Transverse colon (tissue), 4 donors: Measurements from ENCODE around the gene ARHGEF38.

ENCODE experiments used
- EP300 ChIP-seq: sonication (generic); formaldehyde crosslinking; IDR thresholded peaks from one replicate; pipeline ENCODE4 v1.6.1; 2017; ENCODE audit warnings: antibody characterized with exemption, low read depth
- POLR2A ChIP-seq: fragments of 450-650 bp; IDR thresholded peaks from one replicate; pipeline ENCODE4 v1.6.1; 2016; ENCODE audit warnings: antibody characterized with exemption, mild to moderate bottlenecking, moderate library complexity
- POLR2AphosphoS5 ChIP-seq, 3 donors: sonication (generic); formaldehyde crosslinking; IDR thresholded peaks; one replicate each; pipeline ENCODE4 v1.6.1; 2016; ENCODE audit warnings: antibody characterized with exemption in 3 of 3
- TF ChIP-seq, protein P1 (sequence below), 5 experiments: fragments of 200-600 bp in 3 of 5; fragments of 450-650 bp in 2 of 5; sonication (generic) in 3 of 5; IDR thresholded peaks; 1 replicate in 2 of 5; 2 replicates in 3 of 5; pipeline ENCODE4 v1.5.1; 2016 to 2017; ENCODE audit warnings: antibody characterized with exemption in 5 of 5, inconsistent platforms in 3 of 5, mild to moderate bottlenecking in 2 of 5, moderate library complexity in 1 of 5

DNA sequence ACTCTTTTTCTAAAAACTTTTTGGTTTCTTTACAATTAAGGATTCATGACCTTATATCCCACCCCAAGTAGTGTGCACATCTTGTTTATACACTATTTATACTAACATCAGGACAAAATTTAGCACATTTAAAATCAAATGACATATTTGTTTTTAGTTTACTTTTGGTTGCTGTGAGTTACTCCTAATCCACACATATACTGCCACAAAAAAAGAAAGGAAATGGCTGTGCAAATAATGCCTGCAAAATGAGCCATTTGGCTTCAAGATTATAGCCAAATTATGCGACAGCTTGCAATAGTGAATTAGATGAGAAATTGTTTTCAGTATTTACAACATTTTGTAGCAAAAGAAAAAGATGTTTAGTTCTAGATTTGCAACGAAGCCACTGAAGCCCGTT is 10.4 kb upstream of the ARHGEF38 start:
- TF ChIP-seq, protein P1, sequence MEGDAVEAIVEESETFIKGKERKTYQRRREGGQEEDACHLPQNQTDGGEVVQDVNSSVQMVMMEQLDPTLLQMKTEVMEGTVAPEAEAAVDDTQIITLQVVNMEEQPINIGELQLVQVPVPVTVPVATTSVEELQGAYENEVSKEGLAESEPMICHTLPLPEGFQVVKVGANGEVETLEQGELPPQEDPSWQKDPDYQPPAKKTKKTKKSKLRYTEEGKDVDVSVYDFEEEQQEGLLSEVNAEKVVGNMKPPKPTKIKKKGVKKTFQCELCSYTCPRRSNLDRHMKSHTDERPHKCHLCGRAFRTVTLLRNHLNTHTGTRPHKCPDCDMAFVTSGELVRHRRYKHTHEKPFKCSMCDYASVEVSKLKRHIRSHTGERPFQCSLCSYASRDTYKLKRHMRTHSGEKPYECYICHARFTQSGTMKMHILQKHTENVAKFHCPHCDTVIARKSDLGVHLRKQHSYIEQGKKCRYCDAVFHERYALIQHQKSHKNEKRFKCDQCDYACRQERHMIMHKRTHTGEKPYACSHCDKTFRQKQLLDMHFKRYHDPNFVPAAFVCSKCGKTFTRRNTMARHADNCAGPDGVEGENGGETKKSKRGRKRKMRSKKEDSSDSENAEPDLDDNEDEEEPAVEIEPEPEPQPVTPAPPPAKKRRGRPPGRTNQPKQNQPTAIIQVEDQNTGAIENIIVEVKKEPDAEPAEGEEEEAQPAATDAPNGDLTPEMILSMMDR (IDR thresholded peaks at IDR 0.05), result no peak
- TF ChIP-seq POLR2A, result no peak
- TF ChIP-seq EP300, result no peak
- TF ChIP-seq POLR2AphosphoS5 (IDR thresholded peaks at IDR 0.05), result no peak
